Renal pelvis (tissue), 4 donors: ENCODE measurements around the gene MZT2B. TPM values are rescaled to one million over a fixed set of nuclear protein-coding genes. Genes with fewer than 3 reads are reported as not detected.
"Not testable (repeated sequence)": the region's sequence is repeated elsewhere in the genome, so short reads cannot be mapped to it uniquely, and the experiment has no call there.

Source experiments
- DNase-seq: peaks from one replicate; pipeline ENCODE4 v3.0.0-alpha.2; 2013
- polyA plus RNA-seq, 3 donors: library from polyadenylated mRNA; unstranded; fragments of 120-200 nt; gene quantifications; one replicate each; pipeline ENCODE4 v1.2.1, GENCODE V29; 2013; ENCODE audit not compliant: insufficient read length in 3 of 3

The MZT2B gene
- polyA plus RNA-seq, 3 donors = 123 to 200 (median 183) TPM

DNA sequence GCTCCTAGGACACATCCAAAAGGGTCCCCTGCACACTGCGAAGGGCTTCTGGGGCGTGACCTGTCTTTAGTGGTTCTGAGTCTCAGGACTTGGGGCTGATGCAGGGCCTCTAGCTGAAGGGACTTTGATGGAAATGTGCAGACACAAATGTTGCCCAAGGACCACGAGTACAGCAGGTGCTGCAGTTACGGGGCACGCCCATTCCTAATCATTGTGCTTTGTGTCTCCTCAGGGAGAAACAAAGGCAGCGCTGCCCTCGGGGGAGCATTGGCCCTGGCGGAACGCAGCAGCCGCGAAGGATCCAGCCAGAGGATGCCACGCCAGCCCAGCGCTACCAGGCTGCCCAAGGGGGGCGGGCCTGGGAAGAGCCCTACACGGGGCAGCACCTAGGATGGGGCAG lies 8.2 kb downstream of the MZT2B start:
- no peak for DNase-seq

DNA sequence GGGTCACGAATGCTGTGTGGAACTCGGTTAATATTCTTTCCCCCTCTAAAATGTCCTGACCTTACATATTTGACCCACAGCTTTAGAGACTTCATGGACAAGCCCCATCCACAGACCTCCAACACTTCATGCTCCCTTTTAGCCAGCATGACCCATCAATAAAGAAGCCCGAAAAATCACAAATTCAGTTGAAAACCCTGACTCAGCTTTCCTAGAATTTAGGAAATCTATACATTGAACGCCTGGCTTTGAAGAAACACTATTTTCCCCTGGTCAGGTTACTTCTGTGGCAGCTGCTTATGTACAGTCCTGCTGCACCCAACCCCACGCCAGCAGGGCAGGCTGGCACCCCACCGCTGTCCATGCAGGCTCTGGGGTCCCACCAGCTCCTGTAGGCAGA lies 9.3 kb downstream of the MZT2B start:
- DNase-seq = not testable (repeated sequence)

DNA sequence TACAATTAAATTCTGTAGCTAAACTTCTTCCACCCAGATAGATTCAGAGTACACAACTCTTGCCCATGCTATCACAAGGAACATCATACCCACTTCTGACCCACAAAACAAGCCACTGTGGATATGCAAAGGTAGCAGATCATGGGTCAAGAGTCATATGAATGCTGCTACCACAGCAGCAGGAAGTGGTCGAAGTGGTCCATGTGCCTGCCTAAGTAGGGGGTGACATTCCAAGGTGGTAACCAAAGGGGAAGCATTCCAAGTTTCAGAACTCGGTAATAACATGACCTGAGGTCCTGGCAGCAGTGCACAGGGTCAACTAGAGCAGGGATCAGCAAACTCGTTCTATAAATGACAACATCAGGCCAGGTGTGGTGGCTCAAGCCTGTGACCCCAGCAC lies 10.4 kb downstream of the MZT2B start:
- DNase-seq = not testable (repeated sequence)

GRCh38 chr2:130193824-130194223 lies 11.8 kb downstream of the MZT2B start:
- not testable (repeated sequence) for DNase-seq

GRCh38 chr2:130195089-130195635 lies 13.1 kb downstream of the MZT2B start:
- not testable (repeated sequence) for DNase-seq

- DNase-seq = not testable (repeated sequence)
Measured at GRCh38 chr2:130196052-130196451, 14.0 kb downstream of the MZT2B start.

DNA sequence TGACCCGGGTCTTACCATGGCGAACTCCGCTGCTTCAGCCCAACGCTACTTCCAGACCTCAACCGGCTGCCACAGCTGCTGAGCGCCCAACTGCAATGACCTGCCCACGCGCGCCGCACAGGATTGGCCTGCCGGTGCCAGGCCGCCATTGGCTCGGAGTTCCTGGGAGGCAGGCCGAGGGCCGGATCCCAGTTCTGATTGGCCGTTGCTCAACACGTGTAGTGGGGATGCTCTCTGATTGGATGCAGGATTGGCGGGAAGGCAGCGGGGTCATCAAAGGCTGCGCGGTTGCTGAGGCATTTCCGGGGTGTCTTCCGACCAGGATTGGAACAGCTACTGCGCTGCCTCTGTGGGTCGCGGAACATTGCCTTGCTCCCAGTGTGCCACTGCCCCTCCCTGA lies 16.3 kb downstream of the MZT2B start, which contains the start of gene TUBA3E:
Gene TUBA3E, minus strand, starts transcription at position 97 of the 400 bp plus-strand sequence. Its CDS starts 79 bp downstream, at position 18.
- no peak for DNase-seq

DNA sequence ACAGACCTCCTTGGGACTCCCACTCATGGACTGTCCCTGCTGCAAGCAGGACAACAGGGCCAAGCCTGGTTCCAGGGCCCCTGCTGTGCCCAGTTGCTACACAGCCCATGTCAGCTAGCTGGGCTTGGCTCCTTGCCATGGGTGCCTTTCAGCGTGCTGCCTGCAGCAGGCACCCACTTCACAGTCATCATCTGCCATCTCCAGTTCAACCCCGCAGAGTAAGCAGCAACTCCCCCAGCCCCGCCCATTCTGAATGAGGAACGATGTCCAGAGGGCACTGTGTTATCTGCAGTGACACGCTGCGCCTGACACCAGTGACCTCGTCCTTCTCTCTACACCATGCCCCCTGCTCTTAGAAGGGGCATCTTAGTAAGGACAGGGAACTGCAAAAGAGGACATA lies 20.5 kb downstream of the MZT2B start:
- DNase-seq = not testable (repeated sequence)

DNA sequence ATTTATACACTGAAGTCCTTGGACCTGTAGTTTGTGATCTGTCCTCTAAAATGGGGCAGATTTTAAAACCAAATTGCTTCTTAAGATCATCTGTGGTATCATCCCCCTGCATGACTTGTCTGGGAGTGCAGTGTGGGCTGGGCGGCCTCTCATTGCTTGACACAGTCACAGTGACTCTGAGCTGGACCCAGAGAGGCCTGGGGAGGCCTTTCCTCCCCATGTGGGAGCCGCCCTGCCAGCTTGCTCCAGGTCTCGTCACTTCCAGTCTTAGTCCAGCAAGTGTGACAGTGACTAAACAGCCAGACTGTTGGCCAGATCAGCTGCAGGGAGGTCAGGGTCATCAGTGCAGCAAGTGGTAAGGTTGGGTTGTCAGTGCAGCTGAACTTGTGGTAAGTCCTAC lies 21.1 kb downstream of the MZT2B start:
- not testable (repeated sequence) for DNase-seq

DNA sequence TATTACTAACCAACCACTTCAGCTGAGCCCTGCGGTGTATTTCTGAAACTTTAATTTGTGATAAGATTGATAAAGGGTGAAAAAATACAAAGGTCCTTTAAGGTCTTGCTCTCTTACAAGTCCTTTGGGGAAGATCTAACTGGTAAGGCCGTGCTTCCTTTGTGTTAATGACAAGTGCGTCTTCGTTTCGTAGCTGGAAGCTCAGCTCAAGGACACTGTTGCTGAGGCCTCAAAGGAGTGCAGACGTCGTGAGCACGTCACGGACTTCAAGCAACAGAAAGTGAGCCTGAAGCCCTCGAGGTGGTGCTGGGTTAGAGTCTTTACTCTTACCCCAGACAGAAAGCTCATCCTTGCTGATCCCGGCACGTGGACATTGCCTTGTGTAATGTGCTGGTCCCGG lies 25.0 kb downstream of the MZT2B start:
- not testable (repeated sequence) for DNase-seq

GRCh38 chr2:130219147-130219546 lies 37.1 kb downstream of the MZT2B start:
- DNase-seq = not testable (repeated sequence)

DNA sequence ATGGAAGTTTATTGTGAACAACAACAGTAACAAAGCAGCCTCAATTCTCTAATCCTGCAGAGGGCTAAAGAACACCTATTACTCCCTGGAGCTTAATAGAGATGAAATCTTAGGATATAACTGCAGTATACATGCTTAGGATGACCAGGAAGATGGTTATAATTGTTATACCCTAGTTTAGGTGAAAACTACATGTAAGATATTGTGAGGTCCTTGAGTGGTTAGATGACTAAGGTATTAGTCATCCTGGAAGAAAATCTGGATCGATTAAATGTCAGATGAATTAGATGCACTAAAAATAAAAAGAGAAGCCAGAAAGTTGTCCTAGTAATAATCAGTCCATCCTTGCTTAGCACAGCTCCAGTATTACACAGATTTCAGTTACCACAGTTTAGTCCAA lies 38.4 kb downstream of the MZT2B start:
- not testable (repeated sequence) for DNase-seq

DNA sequence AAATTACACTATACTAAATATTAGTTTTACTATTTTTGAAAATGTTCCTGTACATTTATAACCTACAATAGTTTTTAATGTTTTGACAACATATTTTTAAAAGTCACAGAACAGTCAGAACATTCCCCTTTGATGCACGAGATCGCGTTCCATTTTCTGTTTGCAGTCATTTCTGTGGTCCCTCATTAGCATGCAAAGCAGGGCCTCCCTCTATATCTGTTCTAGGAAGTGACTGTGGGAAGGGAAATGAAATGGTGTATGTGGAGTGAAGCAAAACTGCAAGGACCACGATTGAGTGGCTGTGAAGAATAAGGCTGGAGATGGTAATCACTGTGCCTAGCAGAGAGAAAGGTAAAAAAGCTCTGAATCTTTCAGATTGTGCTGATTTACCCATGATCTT lies 40.5 kb downstream of the MZT2B start:
- not testable (repeated sequence) for DNase-seq

GRCh38 chr2:130228005-130228404 lies 45.9 kb downstream of the MZT2B start:
- DNase-seq = not testable (repeated sequence)

GRCh38 chr2:130228467-130229160 lies 46.6 kb downstream of the MZT2B start:
- not testable (repeated sequence) for DNase-seq

- not testable (repeated sequence) for DNase-seq
Measured at GRCh38 chr2:130229161-130229510, 47.1 kb downstream of the MZT2B start.

- DNase-seq = not testable (repeated sequence)
Measured at GRCh38 chr2:130230376-130230775, 48.3 kb downstream of the MZT2B start.

DNA sequence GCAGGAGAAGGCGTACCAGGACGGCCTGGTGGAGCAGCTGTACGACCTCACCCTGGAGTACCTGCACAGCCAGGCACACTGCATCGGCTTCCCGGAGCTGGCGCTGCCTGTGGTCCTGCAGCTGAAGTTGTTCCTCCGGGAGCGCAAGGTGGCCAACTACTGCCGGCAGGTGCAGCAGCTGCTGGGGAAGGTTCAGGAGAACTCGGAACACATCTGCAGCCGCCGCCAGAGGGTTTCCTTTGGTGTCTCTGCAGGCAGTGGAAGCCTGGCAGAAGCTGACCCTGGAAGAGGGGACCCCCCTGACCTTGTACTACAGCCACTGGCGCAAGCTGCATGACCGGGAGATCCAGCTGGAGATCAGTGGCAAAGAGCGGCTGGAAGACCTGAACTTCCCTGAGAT lies 48.8 kb downstream of the MZT2B start:
- not testable (repeated sequence) for DNase-seq

GRCh38 chr2:130231656-130232055 lies 49.6 kb downstream of the MZT2B start:
- DNase-seq = no peak

GRCh38 chr2:130233066-130233465 lies 51.0 kb downstream of the MZT2B start:
- not testable (repeated sequence) for DNase-seq

DNA sequence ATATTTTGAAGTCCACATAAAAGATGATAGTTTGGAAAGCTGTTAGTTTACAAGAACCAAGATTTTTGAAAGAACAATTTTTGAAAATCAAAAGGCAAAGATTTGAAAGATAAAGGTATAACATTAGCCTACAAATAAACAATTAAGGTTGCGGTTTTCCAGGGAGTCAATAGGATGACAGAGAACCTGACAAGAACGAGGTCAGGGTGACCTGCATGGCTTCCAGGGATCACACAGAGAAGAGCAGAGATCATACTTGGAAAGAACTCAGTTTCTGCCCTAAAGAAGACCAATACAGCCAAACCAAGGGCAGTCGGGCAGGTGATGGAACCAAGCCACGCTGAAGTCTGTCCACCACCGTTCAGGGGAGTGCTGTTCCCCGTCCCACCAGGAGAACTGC lies 57.5 kb downstream of the MZT2B start:
- not testable (repeated sequence) for DNase-seq
